Measurements from ENCODE around the gene KCP.

KCP gene

GRCh38 chr7:128838109-128838779 lies 72.3 kb downstream of the KCP start:
- no peak for DNase-seq

DNA sequence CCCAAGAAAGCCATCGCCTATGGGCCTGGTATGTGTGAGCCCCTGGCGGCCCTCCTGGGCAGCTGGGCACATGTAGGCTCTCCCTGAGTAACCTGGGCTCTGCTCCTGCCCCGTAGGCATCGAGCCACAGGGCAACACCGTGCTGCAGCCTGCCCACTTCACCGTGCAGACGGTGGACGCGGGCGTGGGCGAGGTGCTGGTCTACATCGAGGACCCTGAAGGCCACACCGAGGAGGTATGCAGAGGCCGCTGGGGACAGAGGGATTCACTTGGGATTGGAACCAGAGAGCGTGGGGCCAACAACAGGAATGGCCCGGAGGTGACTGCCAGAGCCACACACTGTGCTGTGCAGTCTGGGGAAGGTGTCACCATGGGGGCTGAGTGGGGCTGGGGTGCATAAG lies 73.0 kb downstream of the KCP start:
- no peak for DNase-seq

GRCh38 chr7:128836729-128837348 lies 73.7 kb downstream of the KCP start:
- DNase-seq: no peak

- DNase-seq: no peak
Observed at GRCh38 chr7:128835790-128836641, 74.5 kb downstream of the KCP start.

- DNase-seq: no peak
Observed at GRCh38 chr7:128835231-128835751, 75.2 kb downstream of the KCP start.

GRCh38 chr7:128833946-128834325 lies 76.6 kb downstream of the KCP start:
- DNase-seq: no peak

GRCh38 chr7:128833148-128833945 lies 77.2 kb downstream of the KCP start:
- DNase-seq: peak; percentile 36 to 63

DNA sequence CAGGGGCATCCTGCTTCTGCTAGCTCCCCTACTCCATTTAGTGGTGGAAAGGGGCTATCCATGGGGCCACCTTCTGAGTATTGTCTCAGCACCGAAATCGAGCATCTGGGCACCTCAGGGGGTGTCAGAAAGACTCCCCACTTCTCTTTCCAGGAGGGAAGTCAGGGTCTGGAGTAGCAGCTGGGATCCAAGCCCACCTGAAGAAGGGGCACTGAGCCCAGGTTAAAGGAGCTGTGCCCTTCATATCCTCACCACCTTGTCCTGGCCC lies 77.7 kb downstream of the KCP start:
- DNase-seq: no peak

DNA sequence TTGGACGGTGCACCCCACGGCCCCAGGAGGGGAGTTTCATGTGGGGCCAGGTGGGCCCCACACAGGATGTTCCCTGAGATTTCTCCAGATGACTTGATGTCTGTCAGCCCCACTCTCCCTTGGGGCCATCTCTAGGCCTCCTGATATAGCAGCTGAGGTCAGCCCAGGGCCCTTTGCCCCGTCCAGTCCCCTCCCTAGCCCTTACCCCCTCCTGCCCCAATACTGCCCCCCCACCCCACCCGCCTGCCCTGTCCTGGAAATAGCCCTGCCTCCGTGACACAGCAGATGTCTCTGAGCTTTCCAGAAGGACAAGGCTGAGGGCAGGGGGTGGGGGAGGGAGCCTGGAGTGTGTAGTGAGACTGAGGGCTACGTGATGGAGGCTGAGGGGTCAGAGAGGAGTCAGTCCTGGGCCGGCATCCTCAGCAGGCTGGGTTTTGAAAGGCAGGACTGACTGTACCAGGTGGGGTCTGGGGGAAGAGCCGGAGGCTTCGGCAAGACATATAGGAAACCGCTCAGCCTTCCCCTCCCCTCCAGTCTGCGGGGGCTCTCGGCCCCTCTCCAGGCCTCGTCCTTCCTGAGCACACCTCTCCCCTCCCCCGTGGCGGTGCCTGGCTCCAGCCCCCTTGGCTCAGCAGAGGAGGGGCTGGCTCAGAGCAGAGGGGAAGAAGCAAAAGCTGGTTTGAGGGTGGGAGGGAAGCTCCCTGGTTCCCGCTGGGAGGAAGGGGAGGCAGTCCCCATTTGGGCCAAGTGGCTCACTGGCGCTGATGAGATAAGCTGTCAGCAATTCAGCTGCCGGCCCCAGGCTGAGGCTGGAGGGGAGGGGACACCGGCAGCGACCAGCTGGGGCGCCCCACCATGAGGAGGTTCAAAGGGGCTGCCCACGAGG lies 78.3 kb downstream of the KCP start:
- no peak for DNase-seq

GRCh38 chr7:128831178-128831993 lies 79.1 kb downstream of the KCP start:
- DNase-seq: no peak

GRCh38 chr7:128830231-128831177 lies 80.0 kb downstream of the KCP start, which contains the start of gene FLNC:
FLNC (plus strand) TSS chr7:128830406; CDS start chr7:128830638, 232 bp downstream.
- DNase-seq: peak; percentile 28 to 55

GRCh38 chr7:128829391-128830166 lies 80.9 kb downstream of the KCP start:
- DNase-seq: no peak

DNA sequence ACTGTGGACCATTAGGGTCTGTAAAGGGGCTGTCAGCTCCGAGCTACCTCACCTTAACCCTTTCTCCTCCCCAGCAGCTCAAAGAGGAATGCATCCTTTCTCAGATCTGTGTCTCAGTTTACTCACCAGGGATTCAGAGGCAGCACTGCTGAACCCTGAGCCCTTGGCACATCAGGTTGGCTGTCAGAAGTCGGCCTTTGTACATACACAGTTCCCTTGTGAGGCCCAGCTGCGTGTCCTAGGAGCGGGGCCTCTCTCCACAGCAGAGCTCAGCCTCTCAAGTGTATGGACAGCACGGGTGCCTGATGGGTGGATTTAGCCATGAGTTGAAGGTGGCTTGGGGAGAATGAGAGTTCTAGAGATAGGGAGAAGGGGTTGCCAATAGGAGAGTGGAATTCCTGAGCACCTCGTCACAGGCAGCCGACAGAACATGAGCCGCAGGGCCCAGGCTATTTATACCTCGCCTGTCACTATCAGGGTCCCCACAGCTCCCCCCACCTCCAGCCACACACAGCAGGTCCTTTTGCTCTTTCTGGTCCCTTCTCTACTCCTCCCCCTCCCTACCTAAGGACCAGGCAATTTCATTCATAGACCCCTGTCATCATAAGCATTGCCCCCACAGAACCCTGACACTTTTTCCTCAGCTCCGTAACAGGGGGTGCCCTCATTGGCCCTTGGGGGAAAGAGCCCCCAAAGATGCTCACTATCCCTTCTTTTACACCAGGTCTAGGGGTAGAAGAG lies 82.4 kb downstream of the KCP start:
- DNase-seq: no peak

DNA sequence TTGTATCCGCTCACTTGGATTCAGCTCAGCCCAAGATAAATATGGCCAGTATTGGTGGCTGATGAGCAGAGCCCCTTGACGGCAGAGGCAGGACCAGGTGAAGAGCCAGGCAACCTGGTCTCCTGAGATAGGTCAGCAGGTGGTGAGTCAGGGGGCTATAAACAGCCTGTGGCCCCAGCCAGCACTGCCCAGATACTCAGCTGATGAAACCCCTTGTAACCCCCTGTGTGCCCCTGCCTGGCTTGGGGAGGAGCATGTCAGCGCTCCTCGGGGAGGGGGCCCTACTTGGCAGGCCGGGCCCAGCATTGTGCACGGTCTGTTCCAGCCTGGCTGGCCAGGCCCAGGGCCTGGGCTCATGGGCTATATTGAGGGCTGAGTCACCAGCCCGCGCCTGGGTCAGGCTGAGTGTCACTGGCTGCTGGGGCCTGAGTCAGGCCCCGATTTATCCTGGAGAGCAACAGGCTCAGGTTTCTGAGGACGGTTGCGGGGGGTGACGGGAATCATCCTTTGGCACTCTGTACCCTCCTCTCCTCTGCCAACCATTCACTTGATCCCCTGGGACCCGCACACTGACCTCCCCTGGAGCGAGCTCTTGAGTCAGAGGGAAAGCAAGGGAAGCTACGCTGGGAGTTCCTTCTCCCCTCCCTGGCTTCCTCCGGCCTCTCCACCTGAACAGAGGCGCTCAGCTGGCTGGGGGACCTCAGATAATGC lies 83.1 kb downstream of the KCP start:
- no peak for DNase-seq

DNA sequence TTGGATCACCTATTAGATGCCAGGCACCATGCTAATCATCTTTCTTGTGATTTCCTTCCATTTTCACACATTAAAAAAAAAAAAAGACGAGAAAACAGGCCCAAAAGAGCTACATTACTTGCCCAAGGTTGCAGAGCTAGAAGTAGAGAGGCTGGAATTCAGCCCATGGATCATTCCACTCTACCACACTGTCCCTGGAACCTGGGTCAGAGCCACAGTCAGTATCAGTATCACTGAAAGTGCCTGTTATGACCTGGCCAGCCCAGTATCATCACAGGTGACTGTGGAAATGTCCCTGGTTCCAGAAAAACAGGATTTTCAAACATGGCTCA lies 83.6 kb downstream of the KCP start:
- no peak for DNase-seq
